ENCODE results near the gene KCNJ14.
A peak's percentile ranks its signal among the peaks of the same experiment; 100 is the strongest.

Gene KCNJ14

GRCh38 chr19:48445606-48446481 is 9.5 kb upstream of the KCNJ14 start, which contains the start of gene GRWD1:
Gene GRWD1, plus strand, starts transcription at chr19:48445983. Its CDS starts 23 bp downstream, at chr19:48446006.
- DNase-seq = peak; percentile 93

DNA sequence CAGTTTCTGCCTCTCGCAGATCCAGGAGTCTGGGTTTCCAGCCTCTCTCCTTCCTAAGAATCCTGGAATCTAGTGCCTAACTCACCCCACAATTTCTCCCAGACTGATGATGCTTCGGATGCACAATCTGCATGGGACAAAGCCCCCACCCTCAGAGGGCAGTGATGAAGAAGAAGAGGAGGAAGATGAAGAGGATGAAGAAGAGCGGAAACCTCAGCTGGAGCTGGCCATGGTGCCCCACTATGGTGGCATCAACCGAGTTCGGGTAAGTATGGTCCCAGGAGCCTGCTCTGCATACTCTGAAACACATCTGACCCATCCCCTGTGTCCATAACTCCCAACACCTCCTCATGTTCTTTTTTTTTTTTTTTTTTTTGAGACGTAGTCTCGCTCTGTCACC is 8.8 kb upstream of the KCNJ14 start:
- DNase-seq = no peak

DNA sequence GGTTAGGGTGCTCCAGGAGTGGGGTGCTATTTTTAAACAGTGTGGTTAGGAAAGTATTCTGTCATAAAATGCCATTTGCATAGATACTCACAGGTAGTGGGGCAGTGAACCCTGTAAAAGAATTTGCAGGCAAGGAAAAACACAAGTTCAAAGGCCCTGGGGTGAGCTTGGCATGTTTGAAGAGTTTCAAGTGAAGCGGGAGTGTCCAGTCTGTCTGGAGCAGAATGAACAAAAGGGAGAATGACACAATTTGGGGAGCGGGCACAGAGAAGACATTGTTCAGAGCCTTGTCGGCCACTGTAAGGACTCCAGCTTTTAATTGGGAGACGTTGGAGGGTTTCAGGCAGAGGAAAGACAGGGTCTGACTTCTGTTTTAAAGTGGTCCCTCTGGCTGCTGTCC is 6.8 kb upstream of the KCNJ14 start:
- DNase-seq = no peak

DNA sequence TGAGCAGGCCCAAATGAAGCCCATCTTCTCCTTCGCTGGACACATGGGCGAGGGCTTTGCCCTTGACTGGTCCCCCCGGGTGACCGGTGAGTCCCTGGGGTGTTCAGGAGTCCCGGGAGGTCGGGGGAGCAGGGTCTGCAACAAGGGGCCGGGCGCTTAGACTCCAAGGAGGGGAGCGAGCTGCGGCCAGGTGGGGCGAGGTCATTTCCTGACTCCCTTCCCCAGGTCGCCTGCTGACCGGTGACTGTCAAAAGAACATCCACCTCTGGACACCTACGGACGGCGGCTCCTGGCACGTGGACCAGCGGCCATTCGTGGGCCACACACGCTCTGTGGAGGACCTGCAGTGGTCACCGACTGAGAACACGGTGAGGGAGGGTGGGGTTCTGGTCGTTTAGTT is 4.9 kb upstream of the KCNJ14 start:
- no peak for DNase-seq

DNA sequence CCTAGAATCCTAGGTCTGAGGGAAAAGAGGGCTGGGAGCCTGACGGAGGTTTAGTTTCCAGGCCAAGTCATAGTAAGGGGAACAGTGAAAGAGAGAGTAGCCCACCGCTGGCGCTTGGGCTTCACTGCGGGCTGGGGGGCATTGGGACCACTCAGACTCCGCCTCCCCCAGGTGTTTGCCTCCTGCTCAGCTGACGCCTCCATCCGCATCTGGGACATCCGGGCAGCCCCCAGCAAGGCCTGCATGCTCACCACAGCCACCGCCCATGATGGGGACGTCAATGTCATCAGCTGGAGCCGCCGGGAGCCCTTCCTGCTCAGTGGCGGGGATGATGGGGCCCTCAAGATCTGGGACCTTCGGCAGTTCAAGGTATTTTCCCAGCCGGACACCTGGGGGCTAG is 4.5 kb upstream of the KCNJ14 start:
- no peak for DNase-seq

DNA sequence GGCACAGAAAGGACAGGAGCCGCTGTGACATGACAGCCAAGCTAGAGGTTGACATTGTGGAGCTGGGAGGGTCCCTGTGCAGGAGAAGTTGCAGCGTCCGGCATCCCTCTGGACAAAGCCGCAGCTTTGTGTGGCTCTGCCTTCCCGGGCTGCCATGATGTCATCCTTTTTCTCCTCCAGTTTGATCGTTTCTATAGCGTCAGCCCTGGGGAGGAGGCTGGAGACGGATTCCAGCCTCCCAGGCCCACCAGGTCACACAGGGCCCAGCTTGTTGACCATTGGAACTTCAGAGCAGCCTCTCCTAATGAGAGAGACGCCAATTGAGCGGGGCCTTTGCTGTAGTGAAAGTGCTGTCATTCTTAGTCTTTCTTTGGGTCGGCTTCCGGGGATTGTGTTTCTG is 3.8 kb upstream of the KCNJ14 start:
- DNase-seq = no peak

GRCh38 chr19:48452289-48453190 is 2.8 kb upstream of the KCNJ14 start:
- DNase-seq = no peak

- DNase-seq = no peak
Observed at GRCh38 chr19:48454150-48454730, 1.1 kb upstream of the KCNJ14 start.

GRCh38 chr19:48455908-48456562 is 661 bp downstream of the KCNJ14 start:
- DNase-seq = no peak

DNA sequence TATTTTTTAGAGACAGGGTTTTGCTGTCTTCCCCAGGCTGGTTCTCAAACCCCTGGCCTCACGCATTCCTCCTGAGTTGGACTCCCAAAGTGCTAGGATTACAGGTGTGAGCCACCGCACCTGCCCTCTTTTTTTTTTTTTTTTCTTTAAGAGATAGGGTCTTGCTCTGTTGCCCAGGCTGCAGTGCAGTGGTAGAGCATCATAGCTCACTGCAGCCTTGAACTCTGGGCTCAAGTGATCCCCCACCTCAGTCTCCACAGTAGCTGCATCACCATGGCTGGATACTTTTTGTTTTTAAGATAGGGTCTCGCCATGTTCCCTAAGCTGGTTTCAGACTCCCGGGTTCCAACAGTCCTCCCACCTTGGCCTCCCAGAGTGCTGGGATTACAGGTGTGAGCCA is 1.5 kb downstream of the KCNJ14 start:
- no peak for DNase-seq

DNA sequence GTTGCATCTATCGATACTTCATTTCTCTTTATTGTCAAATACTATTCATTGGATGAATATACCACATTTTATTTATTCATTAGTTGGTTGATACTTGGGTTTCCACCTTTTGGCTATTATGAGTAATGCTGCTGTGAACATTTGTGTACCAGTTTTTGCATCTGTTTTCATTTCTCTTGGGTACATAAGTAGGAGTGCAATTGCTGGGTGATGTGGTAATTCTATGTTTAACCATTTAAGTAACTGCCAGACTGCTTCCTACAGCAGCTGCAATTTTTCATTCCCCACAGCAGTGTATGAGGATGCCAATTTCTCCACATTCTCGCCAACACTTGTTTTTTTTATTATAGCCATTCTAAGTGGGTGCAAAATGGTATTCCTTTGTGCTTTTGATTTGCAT is 2.6 kb downstream of the KCNJ14 start:
- DNase-seq = no peak

DNA sequence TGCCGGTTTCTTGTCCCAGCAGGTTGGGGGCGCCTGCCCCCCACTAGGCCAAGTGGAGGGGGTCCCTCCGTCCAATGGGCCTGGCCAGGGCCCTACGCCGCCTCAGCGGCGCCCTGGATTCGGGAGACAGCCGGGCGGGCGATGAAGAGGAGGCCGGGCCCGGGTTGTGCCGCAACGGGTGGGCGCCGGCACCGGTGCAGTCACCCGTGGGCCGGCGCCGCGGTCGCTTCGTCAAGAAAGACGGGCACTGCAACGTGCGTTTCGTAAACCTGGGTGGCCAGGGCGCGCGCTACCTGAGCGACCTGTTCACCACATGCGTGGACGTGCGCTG is 6.2 kb downstream of the KCNJ14 start:
- DNase-seq = no peak

DNA sequence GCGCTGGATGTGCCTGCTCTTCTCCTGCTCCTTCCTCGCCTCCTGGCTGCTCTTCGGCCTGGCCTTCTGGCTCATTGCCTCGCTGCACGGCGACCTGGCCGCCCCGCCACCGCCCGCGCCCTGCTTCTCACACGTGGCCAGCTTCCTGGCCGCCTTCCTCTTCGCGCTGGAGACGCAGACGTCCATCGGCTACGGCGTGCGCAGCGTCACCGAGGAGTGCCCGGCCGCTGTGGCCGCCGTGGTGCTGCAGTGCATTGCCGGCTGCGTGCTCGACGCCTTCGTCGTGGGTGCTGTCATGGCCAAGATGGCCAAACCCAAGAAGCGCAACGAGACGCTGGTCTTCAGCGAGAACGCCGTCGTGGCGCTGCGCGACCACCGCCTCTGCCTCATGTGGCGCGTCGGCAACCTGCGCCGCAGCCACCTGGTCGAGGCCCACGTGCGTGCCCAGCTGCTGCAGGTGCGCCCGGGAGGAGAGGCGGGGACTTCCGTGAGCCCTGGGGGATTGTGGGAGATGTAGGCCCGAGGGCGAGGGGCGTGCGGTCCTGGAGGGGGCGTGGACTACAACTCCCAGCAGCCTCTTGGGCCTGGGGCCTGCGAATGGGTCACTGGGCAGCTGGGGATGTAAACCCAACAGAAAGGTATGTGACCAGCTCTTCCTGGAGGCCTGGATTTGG is 6.7 kb downstream of the KCNJ14 start:
- DNase-seq = no peak

- no peak for DNase-seq
Observed at GRCh38 chr19:48465215-48465614, 9.8 kb downstream of the KCNJ14 start.

DNA sequence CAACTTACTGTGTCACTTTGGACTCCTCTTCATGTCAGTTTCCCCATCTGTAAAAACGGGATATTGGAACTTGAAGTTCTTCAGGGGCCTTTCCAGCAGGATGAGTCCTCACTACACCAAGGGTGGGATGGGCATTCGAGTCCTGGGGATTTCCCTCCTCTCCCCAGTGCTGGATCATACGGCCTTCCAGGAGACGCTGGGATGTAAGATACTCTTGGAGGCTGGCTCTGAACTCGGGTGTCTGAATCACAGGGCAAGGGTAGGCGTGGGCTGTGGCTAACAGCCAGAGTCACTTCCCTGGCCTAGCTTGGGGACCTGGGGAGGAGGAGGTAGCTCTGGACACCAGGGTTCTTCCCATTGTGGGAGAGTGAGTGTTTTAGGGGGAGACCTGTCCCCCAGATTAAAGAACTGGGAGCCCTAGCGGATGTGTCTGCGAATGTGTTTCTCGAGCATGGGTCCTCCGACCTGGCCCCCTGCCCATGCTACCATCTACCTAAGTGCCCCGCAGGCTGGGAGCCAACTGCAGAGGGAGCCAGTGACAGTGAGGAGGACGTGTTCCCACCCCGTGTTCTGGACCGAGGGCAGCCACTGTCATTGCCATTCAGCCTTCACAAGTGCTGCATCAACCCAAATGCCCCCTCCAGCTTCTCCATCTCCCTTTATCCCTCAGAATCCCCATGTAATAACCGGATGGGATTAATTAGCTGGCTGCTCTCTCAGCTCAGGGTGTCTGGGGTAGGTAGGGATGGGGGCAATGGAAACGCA is 11.4 kb downstream of the KCNJ14 start:
- DNase-seq = peak; percentile 48

- DNase-seq = peak; percentile 98
Observed at GRCh38 chr19:48468772-48469288, 13.5 kb downstream of the KCNJ14 start.

DNA sequence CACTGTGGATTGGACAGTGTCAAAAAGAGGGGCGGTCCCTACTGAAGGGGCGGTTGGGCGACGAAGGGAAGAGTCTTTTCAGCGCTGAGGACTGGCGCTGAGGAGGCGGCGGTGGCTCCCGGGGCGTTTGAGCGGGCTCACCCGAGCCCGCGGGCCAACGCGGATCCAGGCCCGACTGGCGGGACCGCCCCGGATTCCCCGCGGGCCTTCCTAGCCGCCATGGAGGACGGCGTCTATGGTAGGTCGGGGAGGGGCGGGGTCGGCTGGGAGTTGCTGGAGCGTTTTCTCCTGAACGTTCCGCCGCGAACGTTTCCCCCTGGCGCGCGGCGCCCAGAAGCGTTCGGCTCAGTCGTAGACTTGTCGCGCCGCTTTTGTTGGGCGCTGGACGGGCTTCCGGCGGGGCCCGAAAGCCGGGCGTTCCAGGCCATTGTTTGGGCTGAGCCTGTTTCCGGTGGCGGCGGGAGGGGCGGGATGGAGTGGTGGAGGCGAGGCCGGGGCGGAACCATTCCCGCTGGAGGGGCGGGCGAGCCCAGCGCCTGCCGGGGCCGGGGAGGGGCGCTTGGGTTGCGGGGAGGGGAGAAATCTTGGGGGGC is 14.0 kb downstream of the KCNJ14 start, which contains the start of gene CYTH2:
TSS of gene CYTH2 (plus strand) at position 81 of the 593 bp plus-strand sequence. CDS start at position 220, 139 bp downstream.
- DNase-seq = peak; percentile 51

DNA sequence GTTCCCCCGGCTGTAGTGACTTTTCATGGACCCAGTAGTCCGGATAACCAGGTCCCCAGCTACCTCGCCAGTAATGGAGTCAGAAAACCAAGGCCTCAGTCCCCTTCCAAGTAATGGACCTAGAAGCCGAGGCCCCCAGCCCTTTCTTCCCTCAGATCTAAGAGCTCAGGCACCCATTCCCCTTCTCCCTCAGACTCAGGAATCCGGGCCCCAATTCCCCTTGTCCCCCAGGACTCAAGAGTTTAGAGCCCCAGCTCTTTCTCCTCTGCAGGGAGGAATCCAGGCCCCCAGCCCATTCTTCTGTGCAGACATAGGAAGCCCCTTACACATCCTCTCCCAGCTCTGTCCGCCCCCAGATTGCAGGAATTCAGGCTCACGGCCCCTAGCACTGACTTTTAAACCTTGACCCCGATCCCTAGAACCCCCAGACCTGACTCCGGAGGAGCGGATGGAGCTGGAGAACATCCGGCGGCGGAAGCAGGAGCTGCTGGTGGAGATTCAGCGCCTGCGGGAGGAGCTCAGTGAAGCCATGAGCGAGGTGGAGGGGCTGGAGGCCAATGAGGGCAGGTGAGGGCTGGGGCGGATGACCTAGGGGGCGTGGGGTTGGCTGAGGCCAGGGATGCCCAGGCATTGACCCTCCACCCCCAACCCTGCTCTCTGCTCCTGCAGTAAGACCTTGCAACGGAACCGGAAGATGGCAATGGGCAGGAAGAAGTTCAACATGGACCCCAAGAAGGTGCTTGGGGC is 14.7 kb downstream of the KCNJ14 start:
- DNase-seq = no peak

DNA sequence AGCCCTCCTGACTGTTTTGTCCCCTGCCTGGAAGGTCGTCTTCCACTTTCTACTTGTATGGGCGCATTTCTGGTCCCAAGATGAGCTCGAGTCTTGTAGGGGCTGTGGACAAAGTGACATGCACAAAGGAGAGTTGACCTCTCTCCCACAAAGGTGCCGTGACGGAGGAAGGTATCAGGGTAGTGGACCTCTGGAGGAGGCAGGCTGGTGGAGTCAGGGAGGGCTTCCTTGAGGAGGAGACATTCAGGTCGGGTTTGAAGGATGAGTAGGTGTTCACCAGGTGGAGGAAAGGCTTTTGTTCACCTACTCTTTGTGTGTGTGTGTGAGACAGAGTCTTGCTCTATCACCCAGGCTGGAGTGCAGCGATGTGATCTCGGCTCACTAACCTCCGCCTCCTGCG is 15.5 kb downstream of the KCNJ14 start:
- no peak for DNase-seq

- DNase-seq = no peak
Observed at GRCh38 chr19:48471836-48472235, 16.5 kb downstream of the KCNJ14 start.
